ENCODE data around the gene ECI1. TPM values are rescaled to one million over a fixed set of nuclear protein-coding genes. Genes with fewer than 3 reads are reported as not detected.

ECI1 gene
- total RNA-seq, 4 donors from 2014 or later: 32.4 to 96.5 (median 49.8) TPM

DNA sequence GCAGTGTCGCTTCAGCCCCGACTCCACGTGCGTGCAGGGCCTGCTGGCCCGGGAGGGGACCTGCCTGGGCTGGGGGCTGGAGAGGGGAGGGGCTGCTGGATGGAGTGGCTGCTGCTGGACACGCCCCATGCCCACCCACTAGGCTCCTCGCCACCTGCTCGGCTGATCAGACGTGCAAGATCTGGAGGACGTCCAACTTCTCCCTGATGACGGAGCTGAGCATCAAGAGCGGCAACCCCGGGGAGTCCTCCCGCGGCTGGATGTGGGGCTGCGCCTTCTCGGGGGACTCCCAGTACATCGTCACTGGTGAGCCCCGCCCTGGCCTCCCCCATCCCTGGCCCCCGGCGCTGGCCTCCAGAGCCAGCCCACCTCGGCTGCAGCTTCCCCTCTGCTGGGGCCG lies 43.1 kb downstream of the ECI1 start:
- TF ChIP-seq, protein P1, sequence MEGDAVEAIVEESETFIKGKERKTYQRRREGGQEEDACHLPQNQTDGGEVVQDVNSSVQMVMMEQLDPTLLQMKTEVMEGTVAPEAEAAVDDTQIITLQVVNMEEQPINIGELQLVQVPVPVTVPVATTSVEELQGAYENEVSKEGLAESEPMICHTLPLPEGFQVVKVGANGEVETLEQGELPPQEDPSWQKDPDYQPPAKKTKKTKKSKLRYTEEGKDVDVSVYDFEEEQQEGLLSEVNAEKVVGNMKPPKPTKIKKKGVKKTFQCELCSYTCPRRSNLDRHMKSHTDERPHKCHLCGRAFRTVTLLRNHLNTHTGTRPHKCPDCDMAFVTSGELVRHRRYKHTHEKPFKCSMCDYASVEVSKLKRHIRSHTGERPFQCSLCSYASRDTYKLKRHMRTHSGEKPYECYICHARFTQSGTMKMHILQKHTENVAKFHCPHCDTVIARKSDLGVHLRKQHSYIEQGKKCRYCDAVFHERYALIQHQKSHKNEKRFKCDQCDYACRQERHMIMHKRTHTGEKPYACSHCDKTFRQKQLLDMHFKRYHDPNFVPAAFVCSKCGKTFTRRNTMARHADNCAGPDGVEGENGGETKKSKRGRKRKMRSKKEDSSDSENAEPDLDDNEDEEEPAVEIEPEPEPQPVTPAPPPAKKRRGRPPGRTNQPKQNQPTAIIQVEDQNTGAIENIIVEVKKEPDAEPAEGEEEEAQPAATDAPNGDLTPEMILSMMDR (IDR thresholded peaks at IDR 0.05; ENCODE audit: low read depth): no peak

DNA sequence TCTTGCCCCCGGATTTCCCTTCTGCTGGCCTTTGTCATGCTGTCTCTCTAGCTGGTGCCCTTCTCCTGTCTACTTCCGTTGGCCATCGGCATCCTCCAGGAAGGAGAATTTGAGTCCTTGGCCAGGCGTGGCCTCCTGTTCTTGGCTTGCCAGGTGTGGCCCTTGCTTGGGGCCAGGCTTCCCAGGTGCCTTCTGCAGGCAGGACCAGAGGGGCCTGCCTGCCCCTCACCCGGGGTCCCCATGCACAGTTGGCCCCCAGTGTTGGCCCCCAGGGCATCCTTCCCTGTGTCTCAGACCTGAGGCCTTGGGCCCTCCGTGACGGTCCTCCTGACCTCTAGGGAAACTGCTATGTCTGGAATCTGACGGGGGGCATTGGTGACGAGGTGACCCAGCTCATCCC lies 43.5 kb downstream of the ECI1 start:
- TF ChIP-seq, protein P1 (IDR thresholded peaks at IDR 0.05; ENCODE audit: low read depth): no peak

DNA sequence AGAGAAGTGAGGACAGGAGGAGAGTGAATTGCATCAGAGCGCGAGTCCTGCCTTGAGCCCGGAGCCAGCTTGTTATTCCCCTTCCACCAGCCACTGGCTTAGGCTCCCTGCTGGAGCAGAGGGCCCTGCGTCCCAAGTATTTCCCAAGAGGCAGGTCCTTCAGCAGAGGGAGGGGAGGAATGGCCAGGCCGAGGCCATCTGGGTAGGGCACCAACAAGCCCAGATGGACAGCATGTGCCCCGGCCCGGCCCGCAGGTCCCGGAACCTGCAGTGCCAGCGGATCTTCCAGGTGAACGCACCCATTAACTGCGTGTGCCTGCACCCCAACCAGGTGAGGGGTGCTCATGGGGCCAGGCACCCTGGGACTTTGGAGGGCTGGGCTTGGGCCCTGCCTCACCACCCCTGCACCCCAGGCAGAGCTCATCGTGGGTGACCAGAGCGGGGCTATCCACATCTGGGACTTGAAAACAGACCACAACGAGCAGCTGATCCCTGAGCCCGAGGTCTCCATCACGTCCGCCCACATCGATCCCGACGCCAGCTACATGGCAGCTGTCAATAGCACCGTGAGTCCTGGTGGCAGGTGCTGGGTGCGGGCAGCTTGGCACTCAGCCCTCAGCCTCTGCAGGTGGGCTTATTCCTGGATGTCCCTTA lies 44.5 kb downstream of the ECI1 start:
- TF ChIP-seq, protein P1 (IDR thresholded peaks at IDR 0.05; ENCODE audit: low read depth): no peak

DNA sequence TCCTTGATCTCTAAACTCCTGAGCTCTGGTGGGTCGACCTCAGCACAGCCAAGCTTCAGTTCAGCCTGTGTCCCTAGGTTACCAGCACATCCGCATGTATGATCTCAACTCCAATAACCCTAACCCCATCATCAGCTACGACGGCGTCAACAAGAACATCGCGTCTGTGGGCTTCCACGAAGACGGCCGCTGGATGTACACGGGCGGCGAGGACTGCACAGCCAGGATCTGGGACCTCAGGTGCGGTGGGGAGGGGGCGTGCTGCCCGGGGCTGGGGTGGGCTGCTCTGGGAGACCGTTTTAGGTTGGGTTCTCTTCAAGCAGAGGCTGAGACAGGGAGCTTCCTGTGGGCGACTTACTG lies 45.0 kb downstream of the ECI1 start:
- TF ChIP-seq, protein P1 (IDR thresholded peaks at IDR 0.05; ENCODE audit: low read depth): no peak

DNA sequence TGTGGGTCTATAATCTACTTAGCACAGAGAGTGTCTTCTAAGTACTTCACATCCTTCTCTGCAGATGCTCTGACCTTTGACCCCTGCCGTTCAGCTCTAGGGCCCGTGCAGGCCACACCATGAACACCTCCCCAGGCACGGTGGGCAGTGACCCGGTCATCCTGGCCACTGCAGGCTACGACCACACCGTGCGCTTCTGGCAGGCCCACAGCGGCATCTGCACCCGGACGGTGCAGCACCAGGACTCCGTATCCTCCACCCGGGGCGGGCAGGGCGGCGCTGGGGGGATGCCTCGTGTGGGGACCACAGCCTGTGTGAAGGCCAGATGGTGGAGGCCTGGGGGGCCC lies 45.4 kb downstream of the ECI1 start:
- TF ChIP-seq, protein P1 (IDR thresholded peaks at IDR 0.05; ENCODE audit: low read depth): no peak

DNA sequence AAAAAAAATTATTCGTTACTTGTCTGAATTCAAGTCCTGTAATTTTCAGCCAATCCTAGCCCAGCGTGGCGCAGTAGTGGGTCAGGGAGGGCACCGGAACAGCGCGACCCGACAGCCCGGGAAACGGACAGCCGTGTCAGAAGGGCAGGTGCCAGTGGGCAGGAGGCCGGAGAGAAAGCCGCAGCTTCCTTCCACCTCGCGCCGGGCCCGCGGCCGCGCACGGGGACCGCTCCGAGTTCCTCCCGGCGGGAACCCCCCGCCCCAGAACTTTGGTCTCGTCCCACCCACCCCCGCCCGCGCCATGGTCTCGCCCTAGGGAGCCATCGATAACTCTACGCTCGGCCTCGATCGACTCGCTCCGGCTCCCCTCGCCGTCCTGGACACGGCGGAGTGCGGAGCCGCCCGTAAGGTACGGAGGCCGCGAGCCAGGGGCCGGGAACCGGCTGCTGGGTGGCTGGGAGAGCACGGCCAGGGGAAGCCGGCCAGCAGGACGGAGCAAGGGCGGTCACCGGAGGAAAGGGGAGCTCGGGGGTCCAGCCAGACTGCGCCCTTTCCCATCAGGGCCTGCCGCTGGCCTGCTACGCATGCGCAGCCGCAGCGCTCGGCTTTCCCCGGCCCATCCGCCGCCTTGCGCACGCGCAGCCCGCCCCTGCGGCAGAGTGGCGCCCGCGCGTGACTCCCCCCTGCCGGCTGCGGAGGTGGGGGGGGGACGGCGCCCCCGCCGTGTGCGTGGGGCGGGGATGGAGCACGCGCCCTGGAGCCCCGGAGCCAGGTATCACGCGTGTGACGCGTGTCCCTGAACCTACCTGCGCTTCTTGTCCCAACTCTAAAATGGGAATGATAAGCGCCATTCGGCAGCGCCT lies 46.1 kb downstream of the ECI1 start, which contains the start of gene MLST8:
MLST8 (plus strand) TSS at position 351 of the 863 bp plus-strand sequence. CDS start 632 bp downstream, outside the sequence.
- TF ChIP-seq, protein P1 (IDR thresholded peaks at IDR 0.05; ENCODE audit: low read depth): no peak

DNA sequence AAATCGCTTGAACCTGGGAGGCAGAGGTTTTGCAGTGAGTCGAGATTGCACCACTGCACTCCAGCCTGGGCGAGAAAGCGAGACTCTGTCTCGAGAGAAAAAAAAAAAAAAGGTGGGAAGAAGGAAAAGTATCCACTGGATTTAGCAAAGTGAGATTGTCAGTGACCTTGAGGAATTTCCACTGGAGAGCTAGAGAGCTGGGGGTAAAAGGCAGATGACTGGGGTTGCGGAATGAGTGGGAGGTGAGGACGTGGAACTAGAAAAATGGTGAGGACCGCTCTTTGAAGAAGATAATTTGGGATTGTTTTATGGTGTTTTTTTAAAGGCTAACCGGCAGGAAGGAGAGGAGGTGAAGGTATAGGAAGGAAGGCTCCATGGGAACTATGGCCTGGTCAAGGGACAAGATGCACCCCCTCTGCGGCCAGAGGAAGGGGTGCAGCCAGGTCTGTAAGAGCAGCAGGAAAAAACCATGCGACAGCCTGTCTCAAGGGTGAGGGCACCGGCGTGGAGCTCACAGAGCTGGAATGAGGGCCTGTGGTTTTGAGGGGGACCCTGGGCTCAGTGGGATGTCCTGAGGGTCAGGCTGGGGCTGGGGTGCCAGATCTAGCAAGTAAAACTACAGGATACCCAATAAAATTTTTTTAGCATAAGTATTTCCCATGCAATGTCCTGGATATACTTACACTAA lies 46.8 kb downstream of the ECI1 start:
- TF ChIP-seq, protein P1 (IDR thresholded peaks at IDR 0.05; ENCODE audit: low read depth): no peak

Data from subcutaneous adipose tissue (tissue), 4 donors.